Panc1 (cell line): ENCODE measurements around the gene HS3ST5. TPM values are rescaled to one million over a fixed set of nuclear protein-coding genes. Genes with fewer than 3 reads are reported as not detected.
"Not testable (repeated sequence)": the region's sequence is repeated elsewhere in the genome, so short reads cannot be mapped to it uniquely, and the experiment has no call there.

Source experiments
- ATAC-seq: fragments of 200-7000 bp; cut with Tn5 transposase; 2 replicates; pipeline ENCODE4 v1.9.1; 2020; ENCODE audit warnings: mild to moderate bottlenecking, moderate library complexity
- BruUV-seq: library from RNA; stranded (reverse); fragments of 400-500 nt; replicated peaks from 2 replicates; lab custom pipeline; 2021; lab: Mats Ljungman, UMichigan
- CTCF ChIA-PET: fragments of 300-600 bp; sonication (Branson Sonifier 250); formaldehyde crosslinking; loops from one replicate; lab custom pipeline; 2022; ENCODE audit warnings: antibody characterized with exemption; lab: Charles Lee
- POLR2A ChIA-PET: fragments of 300-600 bp; sonication (Branson Sonifier 250); formaldehyde crosslinking; loops from one replicate; lab custom pipeline; 2022; ENCODE audit warnings: antibody characterized with exemption; lab: Charles Lee
- DNase-seq: peaks from one replicate; pipeline ENCODE4 v3.0.0-alpha.2; 2010; ENCODE audit warnings: low read depth, low spot score
- H3K27ac ChIP-seq: 2 replicates; pipeline ENCODE4 v1.5.1; 2011; ENCODE audit warnings: mild to moderate bottlenecking, low read length, inconsistent platforms
- H3K27me3 ChIP-seq: fragments of 200-500 bp; sonication (Bioruptor generic); 2 replicates; pipeline ENCODE4 v1.6.0; 2014; ENCODE audit warnings: low read length, inconsistent platforms; ENCODE audit not compliant: control insufficient read depth, insufficient read depth
- H3K36me3 ChIP-seq: fragments of 200-500 bp; sonication (Bioruptor generic); 2 replicates; pipeline ENCODE4 v1.5.1; 2014; ENCODE audit warnings: inconsistent platforms, mild to moderate bottlenecking, low read length, moderate library complexity; ENCODE audit not compliant: control insufficient read depth, insufficient read depth
- H3K4me1 ChIP-seq: 2 replicates; pipeline ENCODE4 v1.5.1; 2011; ENCODE audit warnings: inconsistent platforms, mild to moderate bottlenecking, low read length, moderate library complexity; ENCODE audit not compliant: control insufficient read depth, insufficient read depth
- H3K4me3 ChIP-seq, 2 experiments: 2 replicates each; pipeline ENCODE4 v1.5.1; 2011 to 2012; ENCODE audit warnings: low read depth in 2 of 2, low read length in 2 of 2, mild to moderate bottlenecking in 2 of 2, inconsistent platforms in 1 of 2, moderate library complexity in 1 of 2
- H3K9me3 ChIP-seq: fragments of 200-500 bp; sonication (Bioruptor generic); 2 replicates; pipeline ENCODE4 v1.5.1; 2014; ENCODE audit warnings: low read depth, mild to moderate bottlenecking, inconsistent platforms, low read length, moderate library complexity; ENCODE audit not compliant: control insufficient read depth, insufficient read depth
- CTCF ChIP-seq: fragments of 450-650 bp; IDR thresholded peaks from 2 replicates; pipeline ENCODE4 v1.5.1; 2017; ENCODE audit warnings: mild to moderate bottlenecking
- POLR2AphosphoS5 ChIP-seq: IDR thresholded peaks from 2 replicates; pipeline ENCODE4 v1.6.1; 2012; ENCODE audit warnings: mild to moderate bottlenecking, low read depth, low read length, moderate library complexity
- REST ChIP-seq, 2 experiments: IDR thresholded peaks; 2 replicates each; pipeline ENCODE4 v1.6.1; 2011 to 2012; ENCODE audit warnings: low read depth in 2 of 2, control low read depth in 1 of 2, low read length in 1 of 2, mild to moderate bottlenecking in 1 of 2, moderate library complexity in 1 of 2; ENCODE audit not compliant: insufficient read depth in 1 of 2
- SIN3A ChIP-seq: IDR thresholded peaks from 2 replicates; pipeline ENCODE4 v1.6.1; 2012; ENCODE audit warnings: low read depth, mild to moderate bottlenecking, low read length, moderate library complexity, borderline replicate concordance; ENCODE audit not compliant: insufficient read depth
- TCF7L2 ChIP-seq: IDR thresholded peaks from 2 replicates; pipeline ENCODE4 v1.6.1; 2011; ENCODE audit warnings: mild to moderate bottlenecking, low read depth, low read length, inconsistent platforms
- in situ Hi-C: cut with HindIII; loops from 2 replicates; pipeline ENCODE4 v1.10.0; 2016; ENCODE audit warnings: low sequenced_read_pairs, low pct_unique_long_range_greater_than_20kb
- intact Hi-C: fragments of 100-400 bp; cut with micrococcal nuclease; formaldehyde crosslinking; loops from one replicate; pipeline ENCODE4 v1.10.0; 2022; ENCODE audit not compliant: unreplicated experiment
- total RNA-seq: library from RNA; stranded (reverse); gene quantifications from one replicate; pipeline ENCODE4 v1.2.1, GENCODE V29; 2021; ENCODE audit not compliant: unreplicated experiment

HS3ST5 gene
- total RNA-seq, 1 experiment from 2014 or later = 0.05 TPM

- BruUV-seq = no TSS peak
- ChIA-PET POLR2A (no interaction called here), CTCF (no interaction called here)
- DNase-seq (no peak), ATAC-seq (no peak)
- Histone ChIP-seq H3K9me3 (no peaks in the 10 kb centered on the region), H3K27me3 (no peaks in the 10 kb centered on the region), H3K27ac (no peak overlapping the region), H3K36me3 (no peaks in the 10 kb centered on the region), H3K4me1 (no peaks in the 10 kb centered on the region), H3K4me3 (no peak overlapping the region)
- in situ Hi-C loops = no loop called here
- intact Hi-C loops = no loop called here
- TF ChIP-seq REST (IDR thresholded peaks at IDR 0.05; ENCODE audit: insufficient read depth in 1 of 2, low read depth in 2 of 2, low read length in 1 of 2) = no peak
- TF ChIP-seq POLR2AphosphoS5 = no peak
- TF ChIP-seq TCF7L2 = no peak
- TF ChIP-seq CTCF = no peak
- no peak for TF ChIP-seq SIN3A
Measured at GRCh38 chr6:114080891-114081510, 261.8 kb downstream of the HS3ST5 start.

- ATAC-seq = not testable (repeated sequence)
Measured at GRCh38 chr6:114080410-114080809, 262.4 kb downstream of the HS3ST5 start.

GRCh38 chr6:114075777-114076176 is 267.0 kb downstream of the HS3ST5 start:
- no peak for DNase-seq
- H3K27me3 ChIP-seq = no peaks in the 10 kb centered on the region
- no peak overlapping the region for H3K4me3 ChIP-seq
- POLR2A ChIA-PET = no interaction called here
- H3K4me1 ChIP-seq = no peaks in the 10 kb centered on the region
- H3K36me3 ChIP-seq = no peaks in the 10 kb centered on the region
- intact Hi-C loops (no loop called here), in situ Hi-C loops (no loop called here)
- H3K9me3 ChIP-seq = no peaks in the 10 kb centered on the region
- BruUV-seq = no TSS peak
- H3K27ac ChIP-seq = no peak overlapping the region
- no peak for ATAC-seq
- TF ChIP-seq TCF7L2 (no peak), CTCF (no peak), POLR2AphosphoS5 (no peak), REST (IDR thresholded peaks at IDR 0.05; ENCODE audit: insufficient read depth in 1 of 2, low read depth in 2 of 2, low read length in 1 of 2) (no peak), SIN3A (no peak)
- CTCF ChIA-PET = no interaction called here

More at GRCh38 chr6:114080410-114080809, 262.4 kb downstream of the HS3ST5 start:
- intact Hi-C loops, H3K4me3 ChIP-seq, DNase-seq, H3K4me1 ChIP-seq, POLR2A ChIA-PET, H3K27ac ChIP-seq, H3K9me3 ChIP-seq, H3K36me3 ChIP-seq, H3K27me3 ChIP-seq, CTCF ChIA-PET, BruUV-seq, in situ Hi-C loops: not testable (repeated sequence)
